ENCODE data around the gene ISG15. TPM values are rescaled to one million over a fixed set of nuclear protein-coding genes. Genes with fewer than 3 reads are reported as not detected.
"Not testable (repeated sequence)": the region's sequence is repeated elsewhere in the genome, so short reads cannot be mapped to it uniquely, and the experiment has no call there.

Gene ISG15
- total RNA-seq, 1 experiment from 2014 or later, result 165 TPM

GRCh38 chr1:1014799-1015681, 1.7 kb downstream of the ISG15 start:
- Mint-ChIP-seq H3K36me3 (ENCODE audit: insufficient read depth, unreplicated experiment) (peaks cover 25% of the 10 kb centered on the region), H3K4me3 (ENCODE audit: low read depth, unreplicated experiment) (no peak overlapping the region), H3K4me1 (ENCODE audit: low read depth, unreplicated experiment) (peaks cover 15% of the 10 kb centered on the region), H3K9me3 (ENCODE audit: low read depth, unreplicated experiment) (no peaks in the 10 kb centered on the region), H3K27ac (ENCODE audit: unreplicated experiment) (no peak overlapping the region), H3K27me3 (ENCODE audit: unreplicated experiment) (no peaks in the 10 kb centered on the region)
- no TSS peak for BruUV-seq (replicated peaks)
- TF ChIP-seq CTCF (IDR thresholded peaks at IDR 0.05; ENCODE audit: unreplicated experiment), result peak; percentile 41
- peak; percentile 52 for DNase-seq
- CTCF ChIA-PET, result interaction anchor here (1.6 kb wide), 1 partner anchor 49 kb away, joined by 5 read pairs; no protein-coding TSS in a partner anchor
- intact Hi-C loops (cut with micrococcal nuclease; ENCODE audit: unreplicated experiment), result no loop called here

GRCh38 chr1:1017397-1018320, 4.4 kb downstream of the ISG15 start:
- H3K4me3 Mint-ChIP-seq (ENCODE audit: low read depth, unreplicated experiment); DNase-seq; H3K9me3 Mint-ChIP-seq (ENCODE audit: low read depth, unreplicated experiment); CTCF ChIA-PET; H3K27ac Mint-ChIP-seq (ENCODE audit: unreplicated experiment); intact Hi-C loops (cut with micrococcal nuclease; ENCODE audit: unreplicated experiment); BruUV-seq (replicated peaks); H3K27me3 Mint-ChIP-seq (ENCODE audit: unreplicated experiment): not testable (repeated sequence)
- H3K36me3 Mint-ChIP-seq (ENCODE audit: insufficient read depth, unreplicated experiment), result peaks cover 48% of the 10 kb centered on the region
- peaks cover 23% of the 10 kb centered on the region for H3K4me1 Mint-ChIP-seq (ENCODE audit: low read depth, unreplicated experiment)

- BruUV-seq (replicated peaks); H3K9me3 Mint-ChIP-seq (ENCODE audit: low read depth, unreplicated experiment); intact Hi-C loops (cut with micrococcal nuclease; ENCODE audit: unreplicated experiment); H3K4me3 Mint-ChIP-seq (ENCODE audit: low read depth, unreplicated experiment); CTCF ChIA-PET; DNase-seq; H3K27ac Mint-ChIP-seq (ENCODE audit: unreplicated experiment); H3K27me3 Mint-ChIP-seq (ENCODE audit: unreplicated experiment): not testable (repeated sequence)
- Mint-ChIP-seq H3K36me3 (ENCODE audit: insufficient read depth, unreplicated experiment) (peaks cover 48% of the 10 kb centered on the region), H3K4me1 (ENCODE audit: low read depth, unreplicated experiment) (peaks cover 23% of the 10 kb centered on the region)
These were observed 5.0 kb downstream of the ISG15 start for GRCh38 chr1:1018321-1018685.

DNA sequence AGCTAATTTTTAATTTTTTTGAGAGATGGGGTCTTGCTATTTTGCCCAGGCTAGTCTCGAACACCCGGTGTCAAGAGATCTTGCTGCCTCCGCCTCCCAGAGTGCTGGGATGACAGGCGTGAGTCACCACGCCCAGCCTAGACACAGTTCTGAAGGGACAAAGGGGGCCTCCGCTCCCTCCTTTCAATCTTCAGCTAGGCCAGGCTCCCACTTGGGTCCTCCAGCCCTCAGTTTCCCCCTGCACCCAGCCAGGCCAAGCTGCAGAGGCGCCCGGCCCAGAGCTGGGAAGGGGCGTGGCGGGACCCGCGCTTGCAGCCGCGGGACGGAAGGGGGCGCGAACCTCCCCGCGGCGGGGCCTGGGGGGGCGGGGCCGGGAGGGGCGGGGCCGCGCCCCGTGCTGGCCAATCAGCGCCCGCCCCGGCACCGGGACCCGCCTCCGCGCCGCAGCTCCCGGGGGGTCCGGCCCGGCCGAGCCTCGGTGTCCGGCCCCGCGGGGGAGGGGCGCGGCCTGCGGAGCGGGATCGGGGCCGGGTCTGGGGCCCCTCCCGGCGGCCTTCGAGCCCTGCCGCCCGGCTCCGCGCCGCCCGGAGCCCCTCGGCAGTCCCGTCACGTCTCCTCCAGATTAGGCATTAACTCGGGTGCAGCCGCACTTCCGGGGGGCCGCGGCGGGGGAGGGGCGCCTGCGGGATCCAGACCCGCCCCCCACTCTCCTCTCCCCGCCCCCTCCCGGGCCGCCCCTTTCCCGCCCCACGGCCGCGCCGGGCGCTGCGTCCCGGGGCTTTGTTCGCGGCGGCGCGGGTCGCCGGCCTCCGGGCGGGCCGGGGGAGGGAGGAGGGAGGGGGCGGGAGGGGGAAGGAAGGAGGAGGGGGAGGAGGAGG, 6.1 kb downstream of the ISG15 start:
- peak; percentile 91 for DNase-seq
- no peak for TF ChIP-seq CTCF (IDR thresholded peaks at IDR 0.05; ENCODE audit: unreplicated experiment)
- H3K27me3 Mint-ChIP-seq (ENCODE audit: unreplicated experiment), result no peaks in the 10 kb centered on the region
- H3K4me1 Mint-ChIP-seq (ENCODE audit: low read depth, unreplicated experiment), result peaks cover 18% of the 10 kb centered on the region
- peaks cover 48% of the 10 kb centered on the region for H3K36me3 Mint-ChIP-seq (ENCODE audit: insufficient read depth, unreplicated experiment)
- peak overlapping the region; percentile 73 for H3K4me3 Mint-ChIP-seq (ENCODE audit: low read depth, unreplicated experiment)
- CTCF ChIA-PET, result interaction anchor here (0.6 to 0.8 kb wide), 2 partner anchors 17 to 45 kb away, joined by 4 to 7 read pairs; no protein-coding TSS in a partner anchor
- no TSS peak for BruUV-seq (replicated peaks)
- intact Hi-C loops (cut with micrococcal nuclease; ENCODE audit: unreplicated experiment), result no loop called here
- peak overlapping the region; percentile 44 for H3K27ac Mint-ChIP-seq (ENCODE audit: unreplicated experiment)
- no peaks in the 10 kb centered on the region for H3K9me3 Mint-ChIP-seq (ENCODE audit: low read depth, unreplicated experiment)

Data from Calu3 (cell line).